Measurements from ENCODE around the gene RPH3AL.

GRCh38 chr17:352421-353212, at the start of gene RPH3AL:
- TF ChIP-seq GATA3 (IDR thresholded peaks at IDR 0.05; ENCODE audit: low read depth, low read length) (no peak), GATA2 (IDR thresholded peaks at IDR 0.05; ENCODE audit: low read depth, low read length) (no peak)

Measured in SH-SY5Y (cell line).